KOPT-K1 (cell line): ENCODE results near the gene LAP3.

Source experiments
- H3K27ac ChIP-seq: fragments of 200-600 bp; sonication (generic); 2 replicates; pipeline ENCODE4 v1.5.1; 2016; ENCODE audit warnings: antibody characterized with exemption, mild to moderate bottlenecking, low read depth, low read length; ENCODE audit not compliant: poor library complexity, severe bottlenecking
- H3K36me3 ChIP-seq: fragments of 200-600 bp; sonication (generic); 2 replicates; pipeline ENCODE4 v1.5.1; 2017; ENCODE audit warnings: antibody characterized with exemption, mild to moderate bottlenecking, low read length, moderate library complexity; ENCODE audit not compliant: insufficient read depth
- H3K9me3 ChIP-seq: fragments of 200-600 bp; sonication (generic); 2 replicates; pipeline ENCODE4 v1.5.1; 2017; ENCODE audit warnings: antibody characterized with exemption, low read length, mild to moderate bottlenecking; ENCODE audit not compliant: insufficient read depth, poor library complexity, severe bottlenecking

The LAP3 gene

GRCh38 chr4:17624821-17625220, 47.8 kb downstream of the LAP3 start:
- no peaks in the 10 kb centered on the region for H3K9me3 ChIP-seq
- H3K36me3 ChIP-seq, result peaks cover 100% of the 10 kb centered on the region
- H3K27ac ChIP-seq, result no peak overlapping the region

- no peak overlapping the region for H3K27ac ChIP-seq
- peaks cover 100% of the 10 kb centered on the region for H3K36me3 ChIP-seq
- H3K9me3 ChIP-seq, result no peaks in the 10 kb centered on the region
These were observed 53.2 kb downstream of the LAP3 start for GRCh38 chr4:17630228-17630627.

- Histone ChIP-seq H3K36me3 (peaks cover 92% of the 10 kb centered on the region), H3K27ac (no peak overlapping the region), H3K9me3 (no peaks in the 10 kb centered on the region)
These were observed 56.6 kb downstream of the LAP3 start for GRCh38 chr4:17633600-17633999.

DNA sequence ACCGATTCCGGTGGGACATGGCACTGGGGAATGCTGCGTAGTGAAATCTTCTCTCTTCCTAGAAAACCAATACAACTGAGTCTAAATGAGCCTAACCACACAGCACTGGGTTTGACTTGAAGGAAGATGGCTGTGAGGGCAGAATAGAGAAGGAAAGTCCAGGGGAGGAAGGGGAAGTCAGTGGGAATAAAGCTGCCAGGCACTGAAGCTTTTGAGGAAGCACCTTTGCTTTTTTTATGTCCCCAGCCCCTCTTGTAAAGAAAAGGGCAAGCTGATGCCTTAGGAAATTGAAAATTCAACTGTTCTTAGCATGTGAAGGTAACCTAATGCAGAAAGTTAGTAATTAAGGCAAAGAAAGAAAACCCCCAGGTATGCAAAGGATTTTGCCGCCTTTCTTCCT, 58.1 kb downstream of the LAP3 start:
- Histone ChIP-seq H3K9me3 (no peaks in the 10 kb centered on the region), H3K27ac (no peak overlapping the region), H3K36me3 (peaks cover 86% of the 10 kb centered on the region)

DNA sequence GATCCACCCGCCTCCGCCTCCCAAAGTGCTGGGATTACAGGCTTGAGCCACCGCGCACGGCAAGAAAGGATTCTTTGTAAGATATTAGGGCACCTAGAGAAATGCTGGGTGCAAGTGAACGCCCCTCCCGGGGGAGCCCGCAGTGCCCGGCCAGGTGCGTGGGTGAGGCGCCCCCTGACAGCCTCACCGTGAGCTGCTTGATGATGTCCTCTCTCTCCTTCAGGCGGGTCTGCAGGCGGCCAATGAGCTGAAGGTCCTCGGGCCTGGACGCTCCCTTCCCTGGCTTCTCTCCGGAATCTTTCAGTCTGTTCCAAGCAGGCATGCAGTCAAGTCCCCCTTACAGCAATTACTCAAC, 59.3 kb downstream of the LAP3 start:
- no peaks in the 10 kb centered on the region for H3K9me3 ChIP-seq
- H3K36me3 ChIP-seq, result peaks cover 74% of the 10 kb centered on the region
- no peak overlapping the region for H3K27ac ChIP-seq

DNA sequence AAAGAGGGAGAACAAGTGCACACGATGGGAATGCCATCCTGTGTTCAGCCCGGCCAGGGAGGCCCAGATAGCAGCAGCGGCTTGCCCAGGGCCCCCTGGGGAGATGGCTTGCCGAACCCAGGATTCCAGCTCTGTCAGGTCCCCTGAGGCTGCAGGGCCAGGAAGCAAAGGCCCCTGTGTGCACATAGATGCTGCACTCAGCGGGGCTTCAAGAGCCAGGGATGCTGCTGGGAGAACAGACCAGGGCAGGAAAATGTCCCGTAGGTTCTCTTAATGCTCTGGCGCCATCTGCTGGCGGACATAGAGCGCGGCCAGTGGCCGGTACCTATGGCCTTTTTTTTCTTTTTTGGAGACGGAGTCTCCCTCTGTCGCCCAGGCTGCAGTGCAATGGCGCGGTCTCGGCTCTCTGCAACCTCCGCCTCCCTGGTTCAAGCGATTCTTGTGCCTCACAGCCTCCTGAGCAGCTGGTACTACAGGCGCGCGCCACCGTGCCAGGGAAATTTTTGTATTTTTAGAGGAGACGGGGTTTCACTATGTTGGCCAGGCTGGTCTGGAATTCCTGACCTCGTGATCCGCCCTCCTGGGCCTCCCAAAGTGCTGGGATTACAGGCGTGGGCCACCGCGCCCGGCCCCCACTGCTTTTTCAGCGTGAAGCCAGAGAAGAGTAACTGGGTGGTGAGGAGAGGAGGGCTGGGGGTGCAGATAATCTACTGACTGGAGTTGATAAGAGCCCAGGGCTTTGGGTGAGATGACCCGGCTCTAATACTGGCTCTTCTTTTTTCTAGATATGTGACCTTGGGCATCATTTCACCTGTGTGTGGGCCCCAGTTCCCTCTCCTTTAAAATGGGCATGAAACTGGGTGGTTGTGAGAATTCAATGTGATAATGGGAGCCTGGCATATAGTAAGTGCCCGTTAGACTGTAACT, 60.0 kb downstream of the LAP3 start:
- H3K27ac ChIP-seq, result no peak overlapping the region
- H3K9me3 ChIP-seq, result no peaks in the 10 kb centered on the region
- H3K36me3 ChIP-seq, result peaks cover 67% of the 10 kb centered on the region

DNA sequence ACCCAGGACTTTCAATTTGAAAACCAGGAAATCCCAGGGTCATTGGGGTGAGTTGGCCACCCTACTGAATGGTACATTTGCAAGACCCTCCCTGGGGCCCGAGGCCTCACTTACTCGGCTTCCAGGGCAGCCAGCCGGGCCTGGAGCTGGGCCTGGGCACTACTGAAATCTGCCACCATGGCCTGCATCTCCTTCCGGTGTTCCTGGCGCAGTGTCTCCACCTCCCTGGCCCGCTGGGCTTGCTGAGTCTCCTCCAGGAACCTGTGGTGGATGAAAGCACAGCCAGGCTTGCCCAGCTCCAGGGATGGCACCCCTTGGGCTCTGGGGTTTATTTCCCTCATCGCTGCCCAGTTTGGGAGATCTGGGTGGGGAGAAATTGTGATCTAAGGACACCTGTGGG, 62.1 kb downstream of the LAP3 start:
- H3K27ac ChIP-seq, result no peak overlapping the region
- peaks cover 55% of the 10 kb centered on the region for H3K36me3 ChIP-seq
- peaks cover 18% of the 10 kb centered on the region for H3K9me3 ChIP-seq

DNA sequence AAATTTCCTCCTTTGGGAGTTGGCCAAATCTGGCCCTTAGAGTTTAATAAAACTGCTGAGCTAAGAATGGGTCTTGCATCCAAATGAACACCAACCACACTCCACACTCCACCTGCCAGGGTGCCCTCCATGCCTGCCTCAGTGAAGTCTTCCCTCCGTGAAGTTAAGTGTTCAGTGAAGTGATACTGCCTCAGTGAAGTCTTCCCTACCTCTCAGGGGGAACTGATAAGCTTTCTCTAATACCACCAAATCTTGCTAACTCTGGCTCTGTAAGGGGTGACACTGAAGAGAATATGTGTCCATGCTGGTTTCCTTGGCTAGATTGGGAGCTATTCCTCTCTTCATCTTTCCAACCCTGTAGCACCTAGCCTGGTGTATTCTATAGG, 65.4 kb downstream of the LAP3 start:
- peaks cover 30% of the 10 kb centered on the region for H3K36me3 ChIP-seq
- H3K9me3 ChIP-seq, result peaks cover 18% of the 10 kb centered on the region
- no peak overlapping the region for H3K27ac ChIP-seq

- Histone ChIP-seq H3K9me3 (peaks cover 18% of the 10 kb centered on the region), H3K36me3 (peaks cover 9% of the 10 kb centered on the region; the same call in 1 of the 2 replicates), H3K27ac (no peak overlapping the region)
These were observed 69.7 kb downstream of the LAP3 start for GRCh38 chr4:17646693-17647092.

DNA sequence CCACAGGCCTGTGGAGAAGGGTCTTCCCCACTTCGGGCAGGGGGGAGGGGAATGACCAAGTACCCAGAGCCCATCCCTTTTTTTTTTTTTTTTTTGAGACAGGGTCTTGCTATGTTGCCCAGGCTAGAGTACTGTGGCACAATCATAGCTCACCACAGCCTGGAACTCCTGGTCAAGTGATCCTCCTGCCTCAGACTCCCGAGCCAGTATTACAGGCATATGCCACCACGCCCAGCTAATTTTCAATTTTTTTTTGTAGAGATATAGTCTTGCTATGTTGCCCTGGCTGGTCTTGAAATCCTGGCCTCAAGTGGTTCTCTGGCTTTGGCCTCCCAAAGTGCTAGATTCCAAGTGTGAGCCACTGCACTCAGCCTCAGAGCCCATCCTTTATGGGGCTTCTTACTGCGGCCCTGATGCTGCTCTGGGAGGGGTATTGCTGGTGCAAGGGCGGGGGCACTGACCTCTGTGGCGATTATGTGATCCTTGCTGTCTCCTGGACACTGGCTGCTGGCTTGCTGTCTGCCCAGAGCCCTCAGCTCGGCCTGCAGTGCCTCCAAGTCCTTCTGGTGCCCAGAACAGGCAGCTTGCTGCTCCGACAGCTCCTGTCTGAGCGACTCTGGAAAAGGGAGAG, 70.3 kb downstream of the LAP3 start:
- H3K36me3 ChIP-seq, result peaks cover 7% of the 10 kb centered on the region; the same call in 1 of the 2 replicates
- peaks cover 15% of the 10 kb centered on the region for H3K9me3 ChIP-seq

DNA sequence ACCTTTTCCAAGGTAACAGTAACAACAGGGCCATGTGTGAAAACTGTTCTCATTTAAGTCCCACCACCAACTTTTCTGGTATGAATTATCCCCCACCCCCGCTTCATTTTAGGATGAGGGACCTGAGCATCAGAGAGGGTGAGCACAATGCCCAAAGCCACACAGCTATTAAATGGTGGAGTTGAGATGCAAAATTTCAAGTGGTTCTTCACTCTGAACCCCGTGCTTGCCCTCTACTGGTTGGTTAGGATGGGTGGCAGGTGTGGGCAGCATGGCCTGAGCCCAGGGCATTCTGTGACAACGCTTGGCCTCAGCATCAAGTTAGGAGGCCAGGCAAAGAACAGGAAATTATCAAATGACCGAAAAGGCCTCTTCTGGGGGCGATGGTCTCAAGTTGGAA, 70.9 kb downstream of the LAP3 start:
- Histone ChIP-seq H3K27ac (no peak overlapping the region), H3K36me3 (peaks cover under 1% of the 10 kb centered on the region; the same call in 1 of the 2 replicates), H3K9me3 (peaks cover 9% of the 10 kb centered on the region)

More for the DNA sequence above, 70.3 kb downstream of the LAP3 start:
- H3K27ac ChIP-seq, result no peak overlapping the region

- Histone ChIP-seq H3K27ac (no peak overlapping the region), H3K9me3 (no peaks in the 10 kb centered on the region), H3K36me3 (no peaks in the 10 kb centered on the region)
These were observed 73.4 kb downstream of the LAP3 start for GRCh38 chr4:17650406-17650805.

DNA sequence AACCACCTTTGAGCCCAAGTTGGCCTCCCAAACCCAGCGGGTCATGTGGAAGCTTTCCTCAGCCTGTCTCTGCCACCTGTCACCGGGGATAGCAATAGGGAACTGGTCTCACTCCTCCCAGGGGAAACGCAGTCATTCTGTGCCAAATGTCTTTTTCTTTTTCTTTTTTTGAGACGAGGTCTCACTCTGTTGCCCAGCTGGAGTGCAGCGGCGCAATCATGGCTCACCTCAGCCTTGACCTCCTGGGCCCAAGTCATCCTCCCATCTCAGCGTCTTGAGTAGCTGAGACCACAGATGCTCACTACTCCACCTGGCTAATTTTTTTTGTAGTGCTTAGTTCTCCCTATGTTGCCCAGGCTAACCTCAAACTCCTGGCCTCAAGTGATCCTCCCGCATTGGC, 77.7 kb downstream of the LAP3 start:
- Histone ChIP-seq H3K9me3 (no peaks in the 10 kb centered on the region), H3K27ac (no peak overlapping the region), H3K36me3 (no peaks in the 10 kb centered on the region)

GRCh38 chr4:17657090-17657489, 80.1 kb downstream of the LAP3 start:
- H3K27ac ChIP-seq, result no peak overlapping the region
- no peaks in the 10 kb centered on the region for H3K9me3 ChIP-seq
- H3K36me3 ChIP-seq, result no peaks in the 10 kb centered on the region
